ENCODE results near the gene HACD1. TPM values are rescaled to one million over a fixed set of nuclear protein-coding genes. Genes with fewer than 3 reads are reported as not detected.

Gene HACD1
- polyA plus RNA-seq, 3 donors, result 0.53 to 1.4 (median 0.86) TPM

DNA sequence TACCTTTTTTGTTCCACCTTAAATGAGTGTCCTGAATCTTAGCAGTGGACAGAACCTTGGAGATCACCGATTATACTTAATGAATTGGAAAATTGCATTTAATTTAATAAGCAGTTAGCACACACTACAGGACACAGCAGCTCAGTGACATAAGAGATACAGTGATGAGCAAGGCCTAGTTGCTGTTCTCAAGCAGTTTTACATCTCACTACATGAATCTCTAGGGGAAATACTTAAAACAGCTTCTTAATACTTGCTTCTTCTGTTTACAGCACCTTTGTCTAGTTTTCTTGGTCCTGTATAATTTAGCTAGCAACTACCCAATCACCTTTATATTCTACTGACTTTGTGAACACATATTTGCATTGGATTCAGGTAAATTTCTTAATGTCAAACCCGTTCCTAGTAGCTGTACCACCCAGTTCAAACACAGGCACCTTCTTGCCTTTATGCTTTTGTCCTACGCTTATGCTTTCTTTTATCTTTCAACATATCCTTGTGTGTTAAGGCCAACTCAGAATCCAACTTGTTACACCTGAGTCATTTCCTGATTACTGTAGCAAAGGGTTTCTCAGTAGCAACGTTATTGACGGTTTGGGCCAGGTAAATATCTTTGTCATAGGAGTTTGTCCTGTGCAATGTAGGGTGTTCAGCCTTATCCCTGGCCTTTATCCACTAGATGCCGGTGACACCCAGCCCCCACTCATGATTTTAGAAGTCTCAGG lies 28.6 kb upstream of the HACD1 start:
- peaks cover 8 to 11% of the 10 kb centered on the region in 2 donors for H3K36me3 Mint-ChIP-seq
- Histone ChIP-seq H2AFZ (ENCODE audit: insufficient read depth, low read depth, low read length, poor library complexity, severe bottlenecking) (no peak overlapping the region), H3K9ac (ENCODE audit: insufficient read depth, low read length, poor library complexity, severe bottlenecking) (peak overlapping the region; percentile 89), H3K4me1 (ENCODE audit: control insufficient read depth in 1 of 2, insufficient read depth in 2 of 2, low read length in 2 of 2) (peaks cover 48 to 49% of the 10 kb centered on the region in 2 donors), H3K4me2 (replicated peaks; ENCODE audit: extremely low read depth, low read length, poor library complexity, severe bottlenecking) (peak overlapping the region; percentile 97), H3K27me3 (ENCODE audit: control insufficient read depth in 2 of 2, insufficient read depth in 2 of 2, low read length in 2 of 2) (no peaks in the 10 kb centered on the region), H3K27ac (ENCODE audit: low read depth in 1 of 2, low read length in 2 of 2) (peak overlapping the region in 1 of 2 donors; percentile 97), H3K9me3 (replicated peaks in 1 of 2; ENCODE audit: control insufficient read depth in 1 of 2, insufficient read depth in 1 of 2, low read length in 2 of 2) (no peaks in the 10 kb centered on the region), H4K20me1 (ENCODE audit: insufficient read depth, low read length) (peaks cover 36% of the 10 kb centered on the region), H3K79me2 (ENCODE audit: insufficient read depth, low read length) (peaks cover 85% of the 10 kb centered on the region), H3K36me3 (replicated peaks in 1 of 2; ENCODE audit: control insufficient read depth in 1 of 2, insufficient read depth in 2 of 2, low read length in 2 of 2) (peaks cover 0 to 7% of the 10 kb centered on the region in 2 donors), H3K4me3 (replicated peaks in 1 of 3; ENCODE audit: low read depth in 2 of 3, low read length in 3 of 3) (peak overlapping the region in 1 of 3 experiments; percentile 96)
- 50% methylated on average over 2 of the region's 6 CpGs for WGBS (ENCODE audit: insufficient coverage)
- H3K9me3 Mint-ChIP-seq, result peaks cover 0 to 3% (median 0%) of the 10 kb centered on the region in 7 donors
- H3K4me3 Mint-ChIP-seq, result peak overlapping the region in 1 of 2 donors; percentile 39
- H3K27me3 Mint-ChIP-seq (ENCODE audit: low read depth in 3 of 3), result peaks cover 0 to 2% (median 2%) of the 10 kb centered on the region in 3 donors
- H3K27ac Mint-ChIP-seq, result peak overlapping the region in 6 of 7 donors; percentile 19 to 75 (median 56)
- peak in 2 of 3 donors; percentile 18 to 36 for DNase-seq
- peaks cover 54% of the 10 kb centered on the region for H3K4me1 Mint-ChIP-seq
- TF ChIP-seq, protein P1, sequence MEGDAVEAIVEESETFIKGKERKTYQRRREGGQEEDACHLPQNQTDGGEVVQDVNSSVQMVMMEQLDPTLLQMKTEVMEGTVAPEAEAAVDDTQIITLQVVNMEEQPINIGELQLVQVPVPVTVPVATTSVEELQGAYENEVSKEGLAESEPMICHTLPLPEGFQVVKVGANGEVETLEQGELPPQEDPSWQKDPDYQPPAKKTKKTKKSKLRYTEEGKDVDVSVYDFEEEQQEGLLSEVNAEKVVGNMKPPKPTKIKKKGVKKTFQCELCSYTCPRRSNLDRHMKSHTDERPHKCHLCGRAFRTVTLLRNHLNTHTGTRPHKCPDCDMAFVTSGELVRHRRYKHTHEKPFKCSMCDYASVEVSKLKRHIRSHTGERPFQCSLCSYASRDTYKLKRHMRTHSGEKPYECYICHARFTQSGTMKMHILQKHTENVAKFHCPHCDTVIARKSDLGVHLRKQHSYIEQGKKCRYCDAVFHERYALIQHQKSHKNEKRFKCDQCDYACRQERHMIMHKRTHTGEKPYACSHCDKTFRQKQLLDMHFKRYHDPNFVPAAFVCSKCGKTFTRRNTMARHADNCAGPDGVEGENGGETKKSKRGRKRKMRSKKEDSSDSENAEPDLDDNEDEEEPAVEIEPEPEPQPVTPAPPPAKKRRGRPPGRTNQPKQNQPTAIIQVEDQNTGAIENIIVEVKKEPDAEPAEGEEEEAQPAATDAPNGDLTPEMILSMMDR (IDR thresholded peaks at IDR 0.05), result no peak
- intact Hi-C loops (cut with micrococcal nuclease), result loop anchor here in 1 of 2 donors (10.0 kb wide), 1 partner anchor 1009 kb away; the partner anchor contains the start of genes ARL5B and NSUN6

DNA sequence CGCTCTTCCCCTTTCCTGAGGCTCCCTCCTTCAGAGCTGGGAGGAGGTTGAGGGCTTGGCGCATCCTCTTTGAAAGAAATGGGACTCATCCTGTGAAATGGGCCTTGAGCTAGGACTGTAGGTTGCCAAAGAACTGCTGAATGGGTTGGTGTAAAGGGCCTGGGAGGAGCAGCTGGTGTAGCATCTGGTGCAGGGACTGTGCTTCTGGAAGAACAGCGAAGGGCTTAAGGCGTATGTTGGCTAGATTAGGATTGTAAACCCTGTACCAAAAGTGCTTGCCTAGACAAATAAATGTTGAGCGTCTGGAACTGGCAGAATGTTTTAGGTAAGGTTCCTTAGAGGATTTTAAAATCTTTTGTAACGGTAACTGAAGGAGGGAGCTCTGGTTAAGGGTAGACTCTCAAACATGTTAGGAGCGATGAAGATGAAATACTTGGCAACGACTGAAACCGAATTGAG lies 27.3 kb upstream of the HACD1 start:
- Mint-ChIP-seq H3K27ac (peak overlapping the region; percentile 99 to 100 (median 100)), H3K9me3 (peaks cover 0 to 3% (median 1%) of the 10 kb centered on the region in 7 donors), H3K36me3 (peaks cover 3 to 5% of the 10 kb centered on the region in 2 donors), H3K4me3 (peak overlapping the region; percentile 99), H3K27me3 (ENCODE audit: low read depth in 3 of 3) (peaks cover 0 to 2% (median 2%) of the 10 kb centered on the region in 3 donors), H3K4me1 (peaks cover 52% of the 10 kb centered on the region)
- peak in 1 of 3 donors; percentile 18 for DNase-seq
- Histone ChIP-seq H3K36me3 (replicated peaks in 1 of 2; ENCODE audit: control insufficient read depth in 1 of 2, insufficient read depth in 2 of 2, low read length in 2 of 2) (peaks cover 0 to under 1% of the 10 kb centered on the region in 2 donors), H3K27me3 (ENCODE audit: control insufficient read depth in 2 of 2, insufficient read depth in 2 of 2, low read length in 2 of 2) (no peaks in the 10 kb centered on the region), H3K9ac (ENCODE audit: insufficient read depth, low read length, poor library complexity, severe bottlenecking) (peak overlapping the region; percentile 89), H3K4me2 (replicated peaks; ENCODE audit: extremely low read depth, low read length, poor library complexity, severe bottlenecking) (peak overlapping the region; percentile 97), H2AFZ (ENCODE audit: insufficient read depth, low read depth, low read length, poor library complexity, severe bottlenecking) (peak overlapping the region; percentile 94), H3K4me1 (ENCODE audit: control insufficient read depth in 1 of 2, insufficient read depth in 2 of 2, low read length in 2 of 2) (peaks cover 48 to 49% of the 10 kb centered on the region in 2 donors), H3K4me3 (replicated peaks in 1 of 3; ENCODE audit: low read depth in 2 of 3, low read length in 3 of 3) (peak overlapping the region; percentile 60 to 96 (median 86)), H3K27ac (ENCODE audit: low read depth in 1 of 2, low read length in 2 of 2) (peak overlapping the region; percentile 89 to 97), H3K79me2 (ENCODE audit: insufficient read depth, low read length) (peaks cover 73% of the 10 kb centered on the region), H4K20me1 (ENCODE audit: insufficient read depth, low read length) (peaks cover 26% of the 10 kb centered on the region), H3K9me3 (replicated peaks in 1 of 2; ENCODE audit: control insufficient read depth in 1 of 2, insufficient read depth in 1 of 2, low read length in 2 of 2) (no peaks in the 10 kb centered on the region)
- intact Hi-C loops (cut with micrococcal nuclease), result loop anchor here in 1 of 2 donors (10.0 kb wide), 1 partner anchor 1010 kb away; the partner anchor contains the start of genes ARL5B and NSUN6
- TF ChIP-seq, protein P1 (IDR thresholded peaks at IDR 0.05), result no peak
- under 1% methylated on average over 8 of the region's 9 CpGs for WGBS (ENCODE audit: insufficient coverage)

Data from CD14-positive monocyte (primary cell).